Lung (tissue), 12 donors: ENCODE results near the gene EIF3K. TPM values are rescaled to one million over a fixed set of nuclear protein-coding genes. Genes with fewer than 3 reads are reported as not detected.
A peak's percentile ranks its signal among the peaks of the same experiment; 100 is the strongest.

ENCODE experiments used
- ATAC-seq: fragments of 200-7000 bp; cut with Tn5 transposase; one replicate; pipeline ENCODE4 v1.9.1; 2020; ENCODE audit warnings: moderate number of reproducible peaks; ENCODE audit not compliant: insufficient read depth, low FRiP score
- DNase-seq, 3 donors: peaks; one replicate each; pipeline ENCODE4 v3.0.0-alpha.2; 2013 to 2017
- H3K27ac ChIP-seq, 2 donors: one replicate each; pipeline ENCODE4 v1.5.1; 2013; ENCODE audit warnings: mild to moderate bottlenecking in 2 of 2, moderate library complexity in 2 of 2, control low read depth in 1 of 2, inconsistent platforms in 1 of 2, low read depth in 1 of 2, low read length in 1 of 2
- H3K27me3 ChIP-seq, 3 donors: one replicate each; pipeline ENCODE4 v1.5.1; 2013; ENCODE audit warnings: low read length in 2 of 3; ENCODE audit not compliant: control insufficient read depth in 3 of 3, insufficient read depth in 3 of 3
- H3K36me3 ChIP-seq, 4 donors: one replicate each; pipeline ENCODE4 v1.5.1; 2013; ENCODE audit warnings: low read length in 4 of 4, mild to moderate bottlenecking in 1 of 4, moderate library complexity in 1 of 4; ENCODE audit not compliant: control insufficient read depth in 4 of 4, insufficient read depth in 4 of 4
- H3K4me1 ChIP-seq, 5 donors: one replicate each; pipeline ENCODE4 v1.5.1; 2013; ENCODE audit warnings: low read length in 5 of 5, mild to moderate bottlenecking in 2 of 5, moderate library complexity in 1 of 5; ENCODE audit not compliant: control insufficient read depth in 5 of 5, insufficient read depth in 5 of 5
- H3K4me3 ChIP-seq: one replicate; pipeline ENCODE4 v1.5.1; 2013; ENCODE audit warnings: mild to moderate bottlenecking, control low read depth, moderate library complexity
- H3K9ac ChIP-seq, 2 donors: one replicate each; pipeline ENCODE4 v1.5.1; 2013; ENCODE audit warnings: low read length in 2 of 2, control low read depth in 1 of 2; ENCODE audit not compliant: insufficient read depth in 1 of 2
- H3K9me3 ChIP-seq, 4 donors: one replicate each; pipeline ENCODE4 v1.5.1; 2013; ENCODE audit warnings: low read length in 3 of 4, mild to moderate bottlenecking in 1 of 4, moderate library complexity in 1 of 4; ENCODE audit not compliant: control insufficient read depth in 4 of 4, insufficient read depth in 3 of 4
- WGBS, 2 donors: extraction: QIAGEN DNeasy Blood & Tissue Kit; methylation state at CpG; one replicate each; pipeline ENCODE4 v1.1.7; 2013; 5-methylcytosine and 5-hydroxymethylcytosine counted together
- polyA plus RNA-seq, 2 donors: library from polyadenylated mRNA; stranded (reverse); fragments of 200-250 nt; gene quantifications; one replicate each; pipeline ENCODE4 v1.2.1, GENCODE V29; 2013
- total RNA-seq, 2 donors: library from RNA; depleted of rRNA in 1 of 2; stranded (reverse); fragments of >200 nt in 1 of 2; gene quantifications; one replicate each; pipeline ENCODE4 v1.2.1, GENCODE V29; 2014 to 2021
- TF ChIP-seq, protein P1 (sequence below): IDR thresholded peaks from 2 replicates; pipeline ENCODE4 v1.5.1; 2012; ENCODE audit warnings: mild to moderate bottlenecking; ENCODE audit errors: control extremely low read depth, extremely low read depth
- donor health status: control.
- donor health status: control.
- donor health status: Bipolar disorder and iron deficiency.
- donor health status: healthy.
- donor health status: DM: yes; HTN: yes; CAD: no.

Gene EIF3K
- total and polyA plus RNA-seq, 4 donors = 142 to 344 (median 255) TPM

- WGBS, 2 donors = 35 to 40% methylated on average over 19 of the region's 19 CpGs
Observed at GRCh38 chr19:38663957-38664502, 45.0 kb downstream of the EIF3K start.

DNA sequence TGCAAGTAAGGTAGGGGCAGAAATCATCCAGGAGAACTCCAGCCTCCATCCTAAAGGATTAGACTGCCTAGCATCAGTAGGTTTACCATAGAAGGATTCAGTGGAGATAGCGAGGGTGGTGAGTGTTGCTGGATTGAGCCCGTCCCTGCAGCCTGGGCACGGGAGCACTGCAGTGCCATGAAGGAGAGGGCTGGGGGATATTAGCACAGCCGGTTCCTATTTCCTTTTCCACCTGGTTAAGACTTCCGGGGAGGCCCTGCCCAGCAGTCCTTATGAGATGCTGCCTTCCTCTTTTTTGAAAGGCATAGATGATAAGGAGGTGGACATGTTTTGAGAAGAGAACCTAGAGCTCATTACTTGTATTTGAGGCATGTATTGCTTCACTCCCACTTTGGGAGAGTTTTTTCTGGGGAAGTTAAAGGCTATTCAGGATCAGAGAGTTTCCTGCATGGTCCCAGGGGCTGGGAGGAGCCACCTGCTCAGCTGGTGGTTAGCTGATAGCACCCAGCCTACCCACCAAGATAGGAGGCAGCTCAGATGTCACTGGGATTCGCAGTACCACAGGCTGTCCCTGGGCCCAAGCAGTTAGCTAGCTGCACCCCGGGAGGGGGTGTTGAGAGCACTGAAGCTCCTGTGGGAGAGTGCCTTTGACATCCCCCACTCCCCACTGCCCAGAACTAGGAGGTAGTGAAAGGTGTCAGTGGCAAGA, 45.7 kb downstream of the EIF3K start:
- Histone ChIP-seq H3K27ac (peak overlapping the region; percentile 94 to 95), H3K9ac (peak overlapping the region in 1 of 2 donors; percentile 38), H3K27me3 (no peaks in the 10 kb centered on the region), H3K36me3 (peaks cover 0 to 8% (median 3%) of the 10 kb centered on the region in 4 donors), H3K9me3 (no peaks in the 10 kb centered on the region), H3K4me3 (no peak overlapping the region), H3K4me1 (peaks cover 42 to 75% (median 65%) of the 10 kb centered on the region in 5 donors)
- ATAC-seq = no peak
- no peak for DNase-seq
- 28% methylated on average over 7 of the region's 7 CpGs for WGBS, 2 donors
- TF ChIP-seq, protein P1, sequence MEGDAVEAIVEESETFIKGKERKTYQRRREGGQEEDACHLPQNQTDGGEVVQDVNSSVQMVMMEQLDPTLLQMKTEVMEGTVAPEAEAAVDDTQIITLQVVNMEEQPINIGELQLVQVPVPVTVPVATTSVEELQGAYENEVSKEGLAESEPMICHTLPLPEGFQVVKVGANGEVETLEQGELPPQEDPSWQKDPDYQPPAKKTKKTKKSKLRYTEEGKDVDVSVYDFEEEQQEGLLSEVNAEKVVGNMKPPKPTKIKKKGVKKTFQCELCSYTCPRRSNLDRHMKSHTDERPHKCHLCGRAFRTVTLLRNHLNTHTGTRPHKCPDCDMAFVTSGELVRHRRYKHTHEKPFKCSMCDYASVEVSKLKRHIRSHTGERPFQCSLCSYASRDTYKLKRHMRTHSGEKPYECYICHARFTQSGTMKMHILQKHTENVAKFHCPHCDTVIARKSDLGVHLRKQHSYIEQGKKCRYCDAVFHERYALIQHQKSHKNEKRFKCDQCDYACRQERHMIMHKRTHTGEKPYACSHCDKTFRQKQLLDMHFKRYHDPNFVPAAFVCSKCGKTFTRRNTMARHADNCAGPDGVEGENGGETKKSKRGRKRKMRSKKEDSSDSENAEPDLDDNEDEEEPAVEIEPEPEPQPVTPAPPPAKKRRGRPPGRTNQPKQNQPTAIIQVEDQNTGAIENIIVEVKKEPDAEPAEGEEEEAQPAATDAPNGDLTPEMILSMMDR = no peak

More at GRCh38 chr19:38663957-38664502, 45.0 kb downstream of the EIF3K start:
- TF ChIP-seq, protein P1 = no peak
- H3K27me3 ChIP-seq = no peaks in the 10 kb centered on the region
- peak overlapping the region in 1 of 2 donors; percentile 3 for H3K9ac ChIP-seq
- no peak for ATAC-seq
- H3K4me3 ChIP-seq = no peak overlapping the region
- peaks cover 0 to 8% (median 2%) of the 10 kb centered on the region in 4 donors for H3K36me3 ChIP-seq
- H3K27ac ChIP-seq = peak overlapping the region; percentile 94 to 95
- H3K9me3 ChIP-seq = no peaks in the 10 kb centered on the region
- no peak for DNase-seq
- H3K4me1 ChIP-seq = peaks cover 46 to 82% (median 69%) of the 10 kb centered on the region in 5 donors

DNA sequence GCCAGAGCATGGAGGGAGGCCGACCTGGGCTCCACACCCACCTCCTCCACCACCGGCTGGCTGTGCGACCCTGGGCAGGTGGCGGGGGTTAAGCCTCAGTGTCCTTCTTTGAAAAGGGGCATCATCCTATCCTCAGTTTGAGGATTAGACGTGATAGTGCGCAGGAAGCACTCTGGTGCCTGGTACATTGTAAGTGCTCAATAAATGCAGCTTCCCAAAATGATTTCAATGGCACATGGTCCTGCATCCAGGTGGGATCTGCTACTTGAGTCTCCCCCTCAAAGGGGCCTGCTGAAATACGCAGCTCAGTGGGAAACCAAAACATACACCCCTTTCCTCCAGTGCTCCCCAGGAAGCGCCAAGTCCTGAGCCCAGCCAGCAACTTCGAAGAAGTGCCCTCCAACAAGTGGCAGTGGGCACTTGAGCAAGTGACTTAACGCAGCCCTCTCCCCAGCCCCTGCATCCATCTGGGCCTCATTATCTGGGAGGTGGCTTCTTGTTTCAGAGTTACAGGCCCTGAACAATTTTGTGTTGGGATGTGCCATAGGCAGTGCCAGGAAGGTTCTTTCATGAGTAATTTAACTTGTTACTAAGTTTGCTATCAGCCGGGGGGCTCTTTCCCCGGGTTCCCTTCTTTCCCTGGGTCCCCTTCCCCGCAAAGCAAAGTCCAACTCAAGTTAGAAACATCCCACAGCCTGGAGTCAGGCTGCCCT, 46.4 kb downstream of the EIF3K start:
- DNase-seq = no peak
- Histone ChIP-seq H3K36me3 (peaks cover 0 to 8% (median 4%) of the 10 kb centered on the region in 4 donors), H3K4me3 (no peak overlapping the region), H3K27me3 (no peaks in the 10 kb centered on the region), H3K9ac (peak overlapping the region in 1 of 2 donors; percentile 38), H3K27ac (peak overlapping the region; percentile 94 to 95), H3K4me1 (peaks cover 41 to 74% (median 68%) of the 10 kb centered on the region in 5 donors), H3K9me3 (no peaks in the 10 kb centered on the region)
- TF ChIP-seq, protein P1 = no peak
- WGBS, 2 donors = 57 to 70% methylated on average over 13 of the region's 13 CpGs
- no peak for ATAC-seq
